ENCODE measurements around the gene ZFYVE16. TPM values are rescaled to one million over a fixed set of nuclear protein-coding genes. Genes with fewer than 3 reads are reported as not detected.
"Not testable (repeated sequence)": the region's sequence is repeated elsewhere in the genome, so short reads cannot be mapped to it uniquely, and the experiment has no call there.

ZFYVE16 gene
- total RNA-seq, 1 experiment from 2014 or later = 52.7 TPM

GRCh38 chr5:80399526-80400239 lies 8.2 kb upstream of the ZFYVE16 start:
- no peaks in the 10 kb centered on the region for H3K9me3 Mint-ChIP-seq (ENCODE audit: low read depth, unreplicated experiment)
- peak overlapping the region; percentile 44 for H3K27ac Mint-ChIP-seq (ENCODE audit: unreplicated experiment)
- DNase-seq = no peak
- TF ChIP-seq CTCF (IDR thresholded peaks at IDR 0.05; ENCODE audit: unreplicated experiment) = no peak
- CTCF ChIA-PET = interaction anchor here (0.7 kb wide), 1 partner anchor 95 kb away, joined by 3 read pairs; no protein-coding TSS in a partner anchor
- H3K4me3 Mint-ChIP-seq (ENCODE audit: low read depth, unreplicated experiment) = no peak overlapping the region
- no peaks in the 10 kb centered on the region for H3K4me1 Mint-ChIP-seq (ENCODE audit: low read depth, unreplicated experiment)
- H3K27me3 Mint-ChIP-seq (ENCODE audit: unreplicated experiment) = peaks cover 16% of the 10 kb centered on the region
- H3K36me3 Mint-ChIP-seq (ENCODE audit: insufficient read depth, unreplicated experiment) = no peaks in the 10 kb centered on the region
- intact Hi-C loops (cut with micrococcal nuclease; ENCODE audit: unreplicated experiment) = no loop called here
- BruUV-seq (replicated peaks) = no TSS peak

- H3K9me3 Mint-ChIP-seq (ENCODE audit: low read depth, unreplicated experiment); intact Hi-C loops (cut with micrococcal nuclease; ENCODE audit: unreplicated experiment); H3K36me3 Mint-ChIP-seq (ENCODE audit: insufficient read depth, unreplicated experiment); H3K4me1 Mint-ChIP-seq (ENCODE audit: low read depth, unreplicated experiment); H3K27me3 Mint-ChIP-seq (ENCODE audit: unreplicated experiment); H3K27ac Mint-ChIP-seq (ENCODE audit: unreplicated experiment); DNase-seq; H3K4me3 Mint-ChIP-seq (ENCODE audit: low read depth, unreplicated experiment); BruUV-seq (replicated peaks); CTCF ChIA-PET: not testable (repeated sequence)
Observed at GRCh38 chr5:80400368-80400767, 7.5 kb upstream of the ZFYVE16 start.

- CTCF ChIA-PET = interaction anchor here (0.6 kb wide), 1 partner anchor 1423 kb away, joined by 4 read pairs; no protein-coding TSS in a partner anchor
- H3K27ac Mint-ChIP-seq (ENCODE audit: unreplicated experiment) = no peak overlapping the region
- no peaks in the 10 kb centered on the region for H3K27me3 Mint-ChIP-seq (ENCODE audit: unreplicated experiment)
- no peak for TF ChIP-seq CTCF (IDR thresholded peaks at IDR 0.05; ENCODE audit: unreplicated experiment)
- H3K9me3 Mint-ChIP-seq (ENCODE audit: low read depth, unreplicated experiment) = no peaks in the 10 kb centered on the region
- no peak overlapping the region for H3K4me3 Mint-ChIP-seq (ENCODE audit: low read depth, unreplicated experiment)
- peaks cover 20% of the 10 kb centered on the region for H3K36me3 Mint-ChIP-seq (ENCODE audit: insufficient read depth, unreplicated experiment)
- no peak for DNase-seq
- H3K4me1 Mint-ChIP-seq (ENCODE audit: low read depth, unreplicated experiment) = peaks cover 8% of the 10 kb centered on the region
- no TSS peak for BruUV-seq (replicated peaks)
- intact Hi-C loops (cut with micrococcal nuclease; ENCODE audit: unreplicated experiment) = no loop called here
Observed at GRCh38 chr5:80403782-80404181, 4.1 kb upstream of the ZFYVE16 start.

GRCh38 chr5:80406980-80407734 lies 707 bp upstream of the ZFYVE16 start:
- CTCF ChIA-PET = interaction anchor here (0.5 to 1.7 kb wide), 7 partner anchors 23 to 771 kb away, joined by 3 to 10 read pairs (median 4); no protein-coding TSS in a partner anchor
- Mint-ChIP-seq H3K4me1 (ENCODE audit: low read depth, unreplicated experiment) (peaks cover 22% of the 10 kb centered on the region), H3K4me3 (ENCODE audit: low read depth, unreplicated experiment) (peak overlapping the region; percentile 86), H3K9me3 (ENCODE audit: low read depth, unreplicated experiment) (no peaks in the 10 kb centered on the region), H3K27me3 (ENCODE audit: unreplicated experiment) (no peaks in the 10 kb centered on the region), H3K27ac (ENCODE audit: unreplicated experiment) (peak overlapping the region; percentile 67), H3K36me3 (ENCODE audit: insufficient read depth, unreplicated experiment) (peaks cover 29% of the 10 kb centered on the region)
- TSS peak; percentile 91 for BruUV-seq (replicated peaks)
- TF ChIP-seq CTCF (IDR thresholded peaks at IDR 0.05; ENCODE audit: unreplicated experiment) = no peak
- intact Hi-C loops (cut with micrococcal nuclease; ENCODE audit: unreplicated experiment) = no loop called here
- DNase-seq = peak; percentile 1

Data from Calu3 (cell line).